Stimulated activated CD4-positive, alpha-beta T cell treated with anti-CD3 and anti-CD28 coated beads, Interleukin-12 subunit alpha, Interleukin-12 subunit beta, amount 100 ng/mL, for 48 hours (primary cell): Measurements from ENCODE around the gene EVX2.

Experiments
- DNase-seq, 3 donors: peaks; one replicate each; pipeline ENCODE4 v3.0.0-alpha.2; 2020; ENCODE audit warnings: low read depth in 2 of 3, low spot score in 1 of 3

Gene EVX2

DNA sequence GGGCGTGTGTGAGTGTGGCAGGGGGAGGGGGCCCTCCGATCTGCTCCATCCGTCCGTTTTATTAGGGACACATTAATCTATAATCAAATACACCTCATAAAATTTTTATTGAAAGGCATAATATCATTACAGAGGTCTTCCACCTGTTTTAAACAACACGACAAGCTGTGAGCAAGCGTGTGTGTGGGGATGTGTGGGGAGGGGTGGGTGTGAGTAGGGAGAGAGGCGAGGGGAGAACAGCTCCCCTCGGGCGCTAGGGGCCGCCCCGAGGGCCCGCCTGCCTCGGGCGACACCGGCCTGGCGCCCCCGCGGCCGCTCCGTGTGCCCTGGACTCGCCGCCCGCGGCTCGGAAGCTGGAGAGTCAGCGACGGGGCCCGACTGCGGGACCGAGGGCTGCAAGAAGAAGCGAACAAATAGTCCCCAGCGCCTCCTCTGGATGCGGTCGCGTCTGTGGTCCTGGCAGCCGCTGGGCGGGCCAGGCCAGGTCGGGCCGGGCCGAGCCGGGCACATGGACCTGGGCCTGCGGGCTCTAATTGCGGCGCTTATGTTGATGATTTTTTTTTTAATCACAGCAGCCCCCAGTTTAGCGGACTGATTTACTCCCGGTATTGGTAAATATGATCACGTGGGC lies 38.4 kb upstream of the EVX2 start:
- DNase-seq: no peak

DNA sequence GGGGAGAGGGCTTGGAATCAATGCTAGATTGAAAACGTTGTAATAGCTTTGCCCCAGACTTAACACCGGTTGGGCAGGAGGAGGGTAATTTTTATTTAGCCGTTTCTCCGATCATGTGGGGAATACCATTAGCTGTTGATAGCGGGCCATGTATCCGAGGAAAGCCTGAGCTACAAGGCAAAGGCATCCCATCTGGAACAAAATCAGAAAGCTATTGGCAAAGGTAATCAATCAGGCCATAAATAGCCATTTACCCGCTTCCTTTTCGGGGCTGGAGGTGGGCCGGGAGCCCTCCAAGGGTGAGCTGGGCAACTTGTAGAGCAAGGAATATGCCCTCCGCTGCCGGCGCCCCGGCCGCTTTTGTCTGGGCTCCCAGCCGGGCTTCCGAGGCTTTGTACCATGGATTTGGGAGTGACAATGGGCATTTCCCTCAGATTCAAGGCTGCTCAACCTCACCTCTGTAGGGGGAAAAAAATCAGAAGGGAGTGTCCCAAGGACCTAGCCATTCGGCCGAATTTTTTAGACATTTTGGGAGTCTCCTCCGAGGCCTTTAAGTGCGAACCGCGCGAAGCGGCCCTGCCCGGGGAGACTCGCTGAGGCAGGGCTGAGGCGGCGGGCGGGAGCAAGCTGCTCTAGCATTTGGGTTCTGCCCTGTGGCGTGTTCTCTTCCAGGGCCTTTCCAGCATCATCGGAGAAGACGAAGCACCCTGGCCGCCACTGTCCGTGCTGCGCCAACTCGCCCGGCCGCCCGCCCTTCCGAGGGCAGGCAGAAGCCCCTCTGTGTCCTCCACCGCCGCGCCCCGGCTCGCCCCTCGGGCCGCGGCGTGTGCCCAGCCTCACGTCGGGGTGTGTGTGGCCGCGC lies 37.7 kb upstream of the EVX2 start:
- DNase-seq: no peak

DNA sequence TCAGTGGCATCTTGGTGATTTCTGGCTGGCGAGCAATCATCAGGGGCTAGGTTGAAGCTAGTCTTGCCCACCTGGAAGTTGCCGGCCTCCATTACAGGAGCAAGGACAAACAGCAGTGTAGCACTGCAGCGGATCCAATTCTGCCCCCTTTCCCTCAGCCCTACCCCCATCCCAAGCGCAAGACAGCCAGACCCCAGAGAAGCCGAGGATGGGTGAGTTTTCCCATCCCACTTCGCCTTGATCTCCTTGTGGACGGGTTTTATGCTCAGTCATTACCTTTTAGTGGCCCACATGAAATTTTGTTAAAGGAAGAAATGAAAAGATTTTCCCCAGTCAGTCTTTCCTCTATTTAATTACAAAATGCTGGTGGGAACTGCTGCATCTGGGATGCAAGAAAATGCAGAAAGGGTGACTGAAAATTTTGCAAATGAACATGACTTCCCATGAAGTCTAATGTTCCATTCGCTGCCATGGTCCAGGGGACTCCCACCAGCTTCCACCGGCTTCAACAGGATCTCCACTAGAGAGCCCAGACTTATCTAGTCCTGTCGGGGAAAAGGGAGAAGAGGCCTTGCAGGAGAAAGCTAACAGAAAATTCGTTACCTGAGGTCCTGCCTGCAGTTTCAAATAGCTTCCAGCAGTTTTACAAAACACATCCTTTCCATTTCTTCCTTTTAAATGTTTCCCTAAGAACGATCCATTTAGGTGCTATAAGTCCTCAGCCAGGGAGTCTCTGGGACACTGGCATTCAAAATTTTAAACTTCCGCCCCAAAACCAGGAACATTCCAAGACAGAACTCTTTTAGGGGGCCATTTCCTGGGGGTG lies 36.8 kb upstream of the EVX2 start:
- DNase-seq: no peak

DNA sequence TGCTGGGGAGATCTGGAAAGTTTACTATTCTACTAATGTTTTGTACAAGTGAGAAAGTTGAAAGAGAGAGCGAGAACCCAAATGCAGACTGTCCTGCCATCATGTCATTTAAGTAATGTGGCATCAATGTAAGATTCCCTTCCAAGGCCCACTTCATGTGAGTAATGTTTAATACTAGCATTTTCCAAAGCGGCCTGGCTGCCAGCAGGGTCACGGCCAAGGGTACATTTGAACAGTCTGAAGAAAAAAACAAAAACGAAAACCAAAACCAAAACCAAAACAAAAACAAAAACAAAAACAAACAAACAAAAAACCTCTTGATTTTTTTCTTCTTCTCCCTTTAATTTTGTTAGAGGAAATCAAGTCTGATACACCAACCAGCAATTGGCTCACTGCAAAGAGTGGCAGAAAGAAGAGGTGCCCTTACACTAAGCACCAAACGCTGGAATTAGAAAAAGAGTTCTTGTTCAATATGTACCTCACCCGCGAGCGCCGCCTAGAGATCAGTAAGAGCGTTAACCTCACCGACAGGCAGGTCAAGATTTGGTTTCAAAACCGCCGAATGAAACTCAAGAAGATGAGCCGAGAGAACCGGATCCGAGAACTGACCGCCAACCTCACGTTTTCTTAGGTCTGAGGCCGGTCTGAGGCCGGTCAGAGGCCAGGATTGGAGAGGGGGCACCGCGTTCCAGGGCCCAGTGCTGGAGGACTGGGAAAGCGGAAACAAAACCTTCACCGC lies 35.0 kb upstream of the EVX2 start:
- DNase-seq: no peak

DNA sequence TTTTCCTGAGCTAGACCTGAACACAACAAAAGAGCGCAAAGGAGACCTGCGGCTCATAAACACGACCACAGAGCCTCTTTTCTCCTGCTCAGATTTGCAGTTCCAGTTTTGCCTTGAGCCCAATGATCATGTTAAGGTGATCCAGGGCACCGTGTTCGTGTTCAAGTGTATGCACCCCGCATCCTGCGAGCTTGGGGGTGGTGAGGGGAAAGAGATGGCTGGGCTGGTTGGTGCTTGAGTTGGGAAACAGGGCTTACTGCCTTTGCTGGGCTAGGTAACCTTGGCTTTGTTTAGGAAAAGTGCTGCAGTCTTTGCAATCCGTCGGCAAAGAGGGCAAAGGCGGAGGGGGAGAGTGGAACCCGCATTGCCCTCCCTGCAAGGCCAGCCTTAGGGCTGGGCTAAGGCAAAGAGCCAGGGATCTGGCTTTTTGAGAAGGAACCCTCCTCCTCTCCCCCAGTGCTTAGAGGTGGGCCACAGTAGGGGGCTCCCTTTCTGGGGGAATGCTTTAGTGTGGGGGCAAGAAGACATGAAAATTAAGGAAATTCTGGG lies 34.1 kb upstream of the EVX2 start:
- DNase-seq: no peak

DNA sequence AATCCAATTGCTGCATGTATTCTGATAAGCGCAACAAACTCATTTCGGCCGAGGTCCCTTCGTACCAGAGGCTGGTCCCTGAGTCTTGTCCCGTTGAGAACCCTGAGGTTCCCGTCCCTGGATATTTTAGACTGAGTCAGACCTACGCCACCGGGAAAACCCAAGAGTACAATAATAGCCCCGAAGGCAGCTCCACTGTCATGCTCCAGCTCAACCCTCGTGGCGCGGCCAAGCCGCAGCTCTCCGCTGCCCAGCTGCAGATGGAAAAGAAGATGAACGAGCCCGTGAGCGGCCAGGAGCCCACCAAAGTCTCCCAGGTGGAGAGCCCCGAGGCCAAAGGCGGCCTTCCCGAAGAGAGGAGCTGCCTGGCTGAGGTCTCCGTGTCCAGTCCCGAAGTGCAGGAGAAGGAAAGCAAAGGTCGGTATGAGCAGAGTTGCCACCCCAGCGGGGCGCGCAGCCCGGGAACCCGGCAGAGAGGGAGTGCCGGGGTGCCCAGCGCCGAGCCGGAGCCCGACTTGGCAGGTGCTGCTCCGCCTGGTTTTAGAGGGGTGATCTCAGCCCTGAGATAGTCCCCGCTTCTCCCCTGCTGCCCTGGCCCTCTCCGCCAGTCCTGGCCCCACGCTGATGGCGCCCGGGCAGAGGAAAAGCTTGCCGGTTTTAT lies 33.5 kb upstream of the EVX2 start:
- DNase-seq: no peak

DNA sequence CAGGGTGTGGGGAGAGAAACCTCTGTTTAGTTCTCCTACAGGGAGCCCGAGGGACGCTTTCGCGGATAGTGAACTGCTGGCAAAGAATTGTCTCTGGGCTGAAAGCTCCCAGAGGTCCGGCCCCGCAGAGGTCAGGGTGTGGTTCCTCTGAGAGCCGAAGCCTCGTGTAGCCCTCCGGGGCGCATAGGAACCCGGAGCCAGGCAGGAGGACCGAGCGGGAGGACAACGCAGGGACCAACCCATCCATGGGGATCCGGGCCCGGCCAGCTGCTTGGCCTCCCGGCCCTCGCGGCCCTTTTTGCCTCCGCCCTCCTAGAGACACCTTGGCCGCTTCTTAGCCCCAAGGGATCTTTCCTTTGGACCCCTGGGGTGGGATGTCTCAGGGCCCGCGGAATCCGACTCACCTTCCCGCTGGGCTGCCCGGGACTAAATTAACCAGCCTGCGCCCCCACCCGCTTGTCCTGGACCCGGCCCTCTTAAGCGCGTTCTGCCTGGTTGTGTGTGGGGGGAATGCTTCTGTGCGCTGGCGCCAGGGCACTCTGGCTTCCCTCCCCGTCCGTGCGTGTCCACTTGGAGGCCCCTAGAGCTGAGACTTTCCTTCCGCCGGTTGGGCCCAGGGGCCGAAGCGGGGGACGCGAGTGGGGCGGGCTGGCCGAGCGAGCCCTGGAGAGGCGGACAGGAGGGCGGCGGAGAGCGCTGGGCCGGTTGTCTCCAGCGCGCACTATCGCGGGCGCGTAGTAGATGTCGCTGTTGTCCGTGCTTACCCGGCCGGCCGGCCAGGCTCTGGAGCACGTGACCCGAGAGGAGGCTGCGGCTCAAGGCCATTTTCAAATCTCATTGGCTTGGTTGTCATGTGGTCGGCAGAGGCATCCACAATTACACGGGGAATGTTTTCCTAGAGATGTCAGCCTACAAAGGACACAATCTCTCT lies 32.4 kb upstream of the EVX2 start, which contains the start of gene HOXD10:
TSS of gene HOXD10 (plus strand) at position 896 of the 931 bp plus-strand sequence. CDS start 56 bp downstream, outside the sequence.
- no peak for DNase-seq

DNA sequence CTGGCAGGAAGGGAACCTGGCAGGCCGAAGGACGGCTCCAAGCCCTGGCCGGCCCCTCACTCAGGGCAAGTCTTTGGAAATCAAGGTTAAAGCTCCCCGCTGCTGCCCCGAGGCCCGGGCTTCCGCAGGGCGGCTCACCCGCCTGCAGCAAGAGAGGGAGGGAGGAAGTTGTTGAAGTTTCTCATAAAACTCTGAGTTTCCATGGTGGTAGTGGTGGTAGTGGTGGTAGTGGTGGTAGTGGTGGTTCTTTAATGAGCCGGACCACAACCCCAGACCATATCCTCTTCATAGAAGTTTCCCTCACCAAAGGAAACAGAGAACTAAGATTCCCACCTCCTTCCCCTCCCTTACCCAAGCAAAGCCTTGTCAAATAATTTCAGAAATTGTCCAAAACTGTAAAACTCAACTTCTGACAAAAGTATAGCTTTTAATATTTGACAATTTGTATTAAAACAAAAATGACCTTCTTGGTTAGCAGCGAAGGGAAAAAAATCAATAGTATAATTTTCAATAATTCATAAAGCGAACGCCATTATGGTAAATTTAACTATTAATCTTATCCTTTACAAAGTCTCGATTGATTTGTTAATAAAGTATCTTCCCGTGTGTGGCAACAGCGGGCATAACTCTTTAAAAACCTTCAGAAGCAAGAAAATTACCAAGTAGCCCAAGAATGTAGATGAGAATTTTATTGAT lies 31.3 kb upstream of the EVX2 start:
- no peak for DNase-seq

DNA sequence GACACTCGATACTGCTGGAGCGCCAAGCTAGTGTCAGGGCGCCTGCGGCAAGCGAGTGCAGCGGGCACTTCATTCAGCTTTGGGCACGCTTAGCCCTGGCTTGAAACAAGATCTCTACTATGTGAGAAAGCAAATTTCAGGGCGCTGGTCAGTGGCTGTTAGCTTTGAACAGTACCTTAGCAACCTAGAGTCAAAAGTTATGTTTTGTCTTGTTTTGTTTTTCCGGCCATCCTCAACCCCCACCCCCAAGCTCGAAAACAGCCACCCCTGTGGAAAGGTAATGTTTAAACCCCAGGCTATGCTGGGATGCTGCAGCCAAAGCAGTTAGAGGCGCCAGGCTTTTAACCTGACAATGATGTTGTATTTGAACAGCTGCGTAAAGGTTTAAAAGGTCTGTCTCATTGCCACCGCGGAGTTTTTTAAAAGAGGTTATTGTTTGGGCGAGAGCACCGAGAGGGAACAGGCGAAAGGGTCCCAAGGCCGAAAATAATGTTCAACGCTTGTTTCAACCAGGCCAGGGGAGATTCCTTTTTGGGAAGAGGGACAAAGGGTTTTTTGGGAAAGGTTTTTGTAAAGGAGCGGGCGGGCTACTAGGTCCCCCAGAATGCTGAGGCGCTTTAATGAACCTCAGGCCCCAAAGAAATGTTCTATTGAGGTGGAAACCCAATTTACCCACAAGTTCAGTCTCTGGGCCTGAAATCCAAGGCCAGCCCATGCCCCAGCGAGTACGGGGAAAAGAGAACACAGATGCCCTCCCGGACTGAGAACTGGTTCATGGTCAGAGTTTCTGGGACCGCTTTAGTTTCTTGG lies 30.6 kb upstream of the EVX2 start:
- DNase-seq: no peak

DNA sequence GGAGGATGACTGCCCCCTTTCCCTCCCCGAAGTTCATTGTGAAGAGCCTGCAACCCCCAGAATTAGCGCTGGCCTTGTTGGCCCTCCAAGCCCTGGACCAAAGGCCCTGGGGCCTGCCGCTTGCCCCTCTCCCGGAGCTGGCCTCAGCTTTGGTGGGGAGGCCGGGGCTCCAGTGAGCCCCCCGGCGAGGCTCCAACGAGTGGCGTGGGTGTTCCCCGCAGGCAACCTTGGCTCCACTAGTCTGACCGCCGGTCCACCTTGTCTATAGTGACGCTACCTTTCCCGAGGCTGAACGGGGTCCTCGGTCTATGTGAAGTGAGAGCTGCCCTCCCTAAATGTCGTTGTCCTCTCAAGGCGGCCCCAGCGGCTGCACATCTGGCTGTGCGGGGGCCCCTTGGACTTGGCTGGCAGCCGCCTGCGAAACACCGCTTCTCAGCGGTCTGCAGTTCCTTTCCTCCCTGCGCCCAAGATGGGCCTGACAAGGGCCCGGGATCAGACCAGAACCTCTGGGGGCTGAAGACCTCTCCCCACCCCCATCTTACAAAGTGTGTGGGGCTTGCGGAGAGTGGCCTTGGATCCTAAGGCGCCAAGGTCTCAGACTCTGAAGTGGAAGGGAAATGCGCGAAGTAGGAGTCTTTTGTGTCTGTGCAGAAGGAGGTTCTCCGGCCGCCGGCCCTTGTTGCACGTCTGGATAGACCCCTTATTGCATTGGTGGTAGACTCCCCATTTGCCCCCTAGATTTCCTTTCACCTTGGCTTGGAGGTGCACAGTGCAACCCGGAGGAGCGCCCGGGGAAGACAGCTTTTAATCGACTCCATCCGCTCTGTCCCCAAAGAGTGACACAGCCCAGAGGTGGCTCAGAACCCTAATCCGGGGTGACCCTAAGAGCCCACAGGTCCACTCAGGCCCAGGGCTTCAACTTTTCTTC lies 28.9 kb upstream of the EVX2 start:
- no peak for DNase-seq

DNA sequence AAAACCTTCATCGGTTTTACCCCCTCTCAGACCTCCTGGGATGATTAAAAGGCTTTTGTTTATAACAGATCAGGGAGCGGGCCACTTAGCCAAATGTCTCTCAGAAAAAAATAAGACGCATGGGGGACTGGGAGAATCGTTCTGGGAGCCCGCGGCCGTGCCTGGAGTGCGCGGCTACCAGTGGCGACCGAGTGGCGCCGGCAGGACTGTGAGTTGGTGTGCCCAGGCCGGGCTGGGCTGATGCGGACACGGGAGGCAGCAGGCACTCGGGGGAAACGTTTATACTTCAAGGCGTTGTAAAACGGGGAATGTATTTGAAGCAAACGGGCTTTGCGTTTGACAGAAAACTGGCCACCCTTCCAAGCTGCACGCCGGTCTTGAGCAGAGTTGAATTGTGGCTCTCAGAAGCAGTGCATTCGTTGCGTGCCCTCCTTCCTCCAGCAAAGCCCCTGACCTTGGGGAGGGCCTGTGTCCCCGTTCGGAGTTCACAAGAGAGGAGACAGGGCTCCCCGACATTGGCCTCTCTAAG lies 28.1 kb upstream of the EVX2 start:
- DNase-seq: no peak

DNA sequence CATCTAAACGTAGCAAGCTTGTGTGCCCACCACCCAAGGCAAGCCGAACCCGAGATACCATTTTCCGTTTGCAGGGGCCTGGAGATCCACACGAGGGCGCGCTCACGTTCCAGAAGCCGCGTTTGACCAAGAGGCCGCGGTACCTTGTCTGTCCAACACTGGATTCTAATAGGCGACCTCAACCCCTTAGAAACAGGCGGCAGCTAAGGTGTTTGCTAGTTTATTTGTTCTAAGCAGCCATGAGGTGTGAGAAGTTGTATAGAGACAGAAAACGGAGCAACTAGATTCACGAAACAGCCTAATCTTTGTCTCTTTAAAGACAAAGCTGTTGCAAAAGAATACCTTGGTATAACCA lies 27.5 kb upstream of the EVX2 start:
- no peak for DNase-seq

DNA sequence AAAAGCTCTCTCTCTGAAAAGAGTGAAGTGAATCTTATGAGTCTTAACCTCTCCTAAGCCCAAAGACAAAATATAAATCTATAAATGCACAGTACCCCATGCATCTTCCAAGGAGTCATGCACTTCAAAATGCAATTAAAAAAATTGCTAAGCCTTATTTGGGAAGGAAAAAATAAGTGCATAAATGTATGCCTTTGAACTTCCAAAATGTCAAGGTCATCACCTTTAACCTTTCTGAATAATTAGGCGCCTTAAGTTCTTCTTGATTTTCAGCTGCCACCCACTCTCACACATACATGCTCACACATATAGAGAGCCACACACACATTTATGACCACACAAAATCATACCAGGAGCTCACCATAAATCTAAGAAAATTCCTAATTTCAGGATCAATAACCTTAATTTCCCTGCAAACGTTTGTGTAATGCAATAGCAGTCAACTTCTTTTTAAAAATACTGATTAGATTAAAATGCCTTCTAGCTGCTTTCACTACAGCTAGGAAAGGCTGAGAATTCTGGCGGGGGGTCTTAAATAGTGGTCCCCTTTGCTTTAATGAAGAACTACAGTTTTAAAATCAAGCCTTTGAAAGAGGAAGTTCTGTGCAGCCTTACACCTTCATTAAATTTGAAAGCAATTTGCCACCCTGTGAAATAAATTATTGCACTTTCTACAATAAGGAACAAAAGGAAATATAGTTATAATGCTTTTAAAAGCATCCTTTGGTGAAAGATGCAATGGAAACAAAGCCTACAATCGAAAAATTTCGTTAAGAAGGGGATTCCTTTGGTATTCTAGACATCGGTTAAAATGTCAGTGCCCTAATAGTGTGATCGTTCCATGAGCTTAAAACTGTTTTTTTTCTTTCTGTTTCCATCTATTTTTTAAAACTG lies 26.9 kb upstream of the EVX2 start:
- no peak for DNase-seq

DNA sequence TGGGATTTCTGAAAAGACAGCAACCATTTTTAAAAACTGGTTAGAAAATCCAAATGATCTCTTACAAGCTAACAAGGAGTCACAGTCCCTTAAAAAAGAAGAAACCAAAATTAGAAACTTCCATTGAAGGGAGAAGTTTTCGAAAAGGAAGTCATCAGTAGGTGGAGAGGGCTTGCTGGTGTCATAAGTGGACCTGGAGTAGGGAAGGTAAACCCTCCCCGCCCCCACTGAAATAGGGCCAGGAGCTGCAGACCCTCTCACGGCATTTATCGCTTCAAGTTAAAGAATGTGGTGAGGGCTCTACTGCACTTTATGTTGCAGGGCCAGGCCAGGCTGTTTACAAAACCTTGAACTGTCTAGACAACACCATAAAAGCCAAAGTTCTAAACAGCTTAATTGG lies 26.2 kb upstream of the EVX2 start:
- no peak for DNase-seq

DNA sequence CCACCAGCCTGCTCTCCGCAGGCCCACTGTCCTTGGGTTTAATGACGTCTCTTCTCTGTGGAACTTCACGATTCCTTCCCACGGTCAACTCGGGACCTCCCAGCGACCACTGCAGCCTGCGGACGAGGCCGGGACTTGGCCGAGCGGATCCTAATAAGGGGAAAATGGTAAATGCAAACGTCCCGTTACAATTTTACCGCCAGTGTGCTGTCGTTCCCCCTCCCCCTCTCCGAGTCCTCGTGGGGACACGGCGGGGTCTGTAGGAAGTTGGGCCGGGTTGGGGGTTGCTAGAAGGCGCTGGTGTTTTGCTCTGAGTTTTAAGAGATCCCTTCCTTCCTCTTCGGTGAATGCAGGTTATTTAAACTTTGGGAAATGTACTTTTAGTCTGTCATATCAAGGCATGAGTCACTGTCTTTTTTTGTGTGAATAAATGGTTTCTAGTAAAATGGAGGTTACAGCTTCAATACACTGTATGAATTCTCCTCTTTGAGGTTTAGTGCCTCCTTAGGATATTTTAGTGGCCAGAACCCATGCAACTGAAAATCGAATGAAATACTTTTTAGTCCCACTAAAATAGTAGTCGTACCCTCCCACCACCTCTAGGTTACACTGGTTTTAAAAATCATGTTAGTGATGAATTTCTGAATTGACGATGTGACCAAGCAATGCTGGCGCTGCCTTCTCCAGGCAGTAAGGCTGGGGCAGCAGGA lies 25.6 kb upstream of the EVX2 start:
- no peak for DNase-seq
